Uterus (tissue), 4 donors: ENCODE results near the gene KRTAP17-1. TPM values are rescaled to one million over a fixed set of nuclear protein-coding genes. Genes with fewer than 3 reads are reported as not detected.

Experiments
- DNase-seq, 2 donors: peaks; one replicate each; pipeline ENCODE4 v3.0.0-alpha.2; 2019 to 2020
- H3K27ac ChIP-seq, 2 donors: fragments of 200-600 bp; sonication (generic); 1 replicate in 1 of 2; 2 replicates in 1 of 2; pipeline ENCODE4 v1.5.1; 2016 to 2018
- H3K27me3 ChIP-seq, 2 donors: fragments of 200-600 bp; sonication (generic); one replicate each; pipeline ENCODE4 v1.5.1; 2018 to 2019; ENCODE audit warnings: control low read depth in 1 of 2
- H3K36me3 ChIP-seq, 2 donors: fragments of 200-600 bp; sonication (generic); one replicate each; pipeline ENCODE4 v1.5.1; 2019; ENCODE audit warnings: control low read depth in 1 of 2
- H3K4me1 ChIP-seq, 2 donors: fragments of 200-600 bp; sonication (generic); one replicate each; pipeline ENCODE4 v1.5.1; 2018 to 2019; ENCODE audit warnings: control low read depth in 1 of 2
- H3K4me3 ChIP-seq, 2 donors: fragments of 200-600 bp; sonication (generic); 1 replicate in 1 of 2; 2 replicates in 1 of 2; pipeline ENCODE4 v1.5.1; 2018 to 2019; ENCODE audit warnings: mild to moderate bottlenecking in 1 of 2
- H3K9me3 ChIP-seq, 2 donors: fragments of 200-600 bp; sonication (generic); one replicate each; pipeline ENCODE4 v1.5.1; 2019; ENCODE audit warnings: control low read depth in 1 of 2
- POLR2A ChIP-seq, 2 donors: fragments of 450-650 bp; IDR thresholded peaks; one replicate each; pipeline ENCODE4 v1.6.1; 2016; ENCODE audit warnings: antibody characterized with exemption in 2 of 2, mild to moderate bottlenecking in 1 of 2, moderate library complexity in 1 of 2
- intact Hi-C: fragments of 100-400 bp; cut with DNase I; formaldehyde crosslinking; loops from one replicate; pipeline ENCODE4 v1.15.1; 2023; ENCODE audit warnings: low total_unique reads
- small RNA-seq: library from RNA; depleted of rRNA; stranded (forward); fragments of <200 nt; gene quantifications from one replicate; pipeline ENCODE3, GENCODE V24; 2016
- total RNA-seq, 4 donors: library from RNA; depleted of rRNA in 3 of 4; stranded (reverse); fragments of >200 nt in 3 of 4; gene quantifications; one replicate each; pipeline versions ENCODE4 v1.1.0 to v1.2.4, GENCODE V29; 2014 to 2023
- TF ChIP-seq, protein P1 (sequence below), 4 experiments: fragments of 200-600 bp in 2 of 4; fragments of 450-650 bp in 2 of 4; sonication (generic) in 2 of 4; IDR thresholded peaks; one replicate each; pipeline ENCODE4 v1.5.1; 2016 to 2019; ENCODE audit warnings: antibody characterized with exemption in 4 of 4, mild to moderate bottlenecking in 2 of 4, moderate library complexity in 1 of 4
- donor health status: DM: yes; HTN: yes; CAD: no.

The KRTAP17-1 gene
- total RNA-seq, 4 donors from 2014 or later, result not detected

DNA sequence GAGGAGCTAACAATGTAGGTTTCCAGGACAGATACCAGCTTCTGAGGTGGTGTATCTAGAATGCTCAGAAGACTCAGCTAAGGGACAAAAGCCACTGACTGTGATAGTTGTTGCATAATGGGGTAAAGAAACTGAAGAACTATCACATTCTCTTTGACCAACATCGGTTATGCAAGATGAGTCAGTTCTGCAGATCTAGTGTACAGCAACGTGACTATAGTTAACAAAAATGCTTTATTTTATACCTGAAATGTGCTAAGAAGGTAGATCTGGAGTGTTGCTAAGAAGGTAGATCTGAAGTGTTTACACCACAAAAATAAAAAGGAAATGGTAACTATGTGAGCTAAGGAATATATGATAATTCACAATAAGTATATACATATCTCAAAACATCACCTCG is 47.8 kb downstream of the KRTAP17-1 start:
- no peak overlapping the region for H3K4me3 ChIP-seq
- H3K36me3 ChIP-seq, result no peaks in the 10 kb centered on the region
- intact Hi-C loops, result no loop called here
- H3K27ac ChIP-seq, result no peak overlapping the region
- no peak for TF ChIP-seq POLR2A (IDR thresholded peaks at IDR 0.05)
- TF ChIP-seq, protein P1, sequence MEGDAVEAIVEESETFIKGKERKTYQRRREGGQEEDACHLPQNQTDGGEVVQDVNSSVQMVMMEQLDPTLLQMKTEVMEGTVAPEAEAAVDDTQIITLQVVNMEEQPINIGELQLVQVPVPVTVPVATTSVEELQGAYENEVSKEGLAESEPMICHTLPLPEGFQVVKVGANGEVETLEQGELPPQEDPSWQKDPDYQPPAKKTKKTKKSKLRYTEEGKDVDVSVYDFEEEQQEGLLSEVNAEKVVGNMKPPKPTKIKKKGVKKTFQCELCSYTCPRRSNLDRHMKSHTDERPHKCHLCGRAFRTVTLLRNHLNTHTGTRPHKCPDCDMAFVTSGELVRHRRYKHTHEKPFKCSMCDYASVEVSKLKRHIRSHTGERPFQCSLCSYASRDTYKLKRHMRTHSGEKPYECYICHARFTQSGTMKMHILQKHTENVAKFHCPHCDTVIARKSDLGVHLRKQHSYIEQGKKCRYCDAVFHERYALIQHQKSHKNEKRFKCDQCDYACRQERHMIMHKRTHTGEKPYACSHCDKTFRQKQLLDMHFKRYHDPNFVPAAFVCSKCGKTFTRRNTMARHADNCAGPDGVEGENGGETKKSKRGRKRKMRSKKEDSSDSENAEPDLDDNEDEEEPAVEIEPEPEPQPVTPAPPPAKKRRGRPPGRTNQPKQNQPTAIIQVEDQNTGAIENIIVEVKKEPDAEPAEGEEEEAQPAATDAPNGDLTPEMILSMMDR (IDR thresholded peaks at IDR 0.05), result no peak
- no peak for DNase-seq
- H3K27me3 ChIP-seq, result no peaks in the 10 kb centered on the region
- H3K9me3 ChIP-seq, result no peaks in the 10 kb centered on the region
- H3K4me1 ChIP-seq, result no peaks in the 10 kb centered on the region

GRCh38 chr17:41265078-41265477 is 50.4 kb downstream of the KRTAP17-1 start, which contains the start of gene KRTAP9-6:
Gene KRTAP9-6 (plus strand): TSS chr17:41265378. CDS start chr17:41265378, 0 bp downstream.
- H3K27me3 ChIP-seq, result no peaks in the 10 kb centered on the region
- no peaks in the 10 kb centered on the region for H3K9me3 ChIP-seq
- no peak within 1 kb of the TSS for H3K27ac ChIP-seq
- intact Hi-C loops, result no loop called here
- DNase-seq, result no peak
- TF ChIP-seq, protein P1 (IDR thresholded peaks at IDR 0.05), result no peak
- no peak for TF ChIP-seq POLR2A (IDR thresholded peaks at IDR 0.05)
- no peaks in the 10 kb centered on the region for H3K4me1 ChIP-seq
- no peak within 1 kb of the TSS for H3K4me3 ChIP-seq
- no peaks in the 10 kb centered on the region for H3K36me3 ChIP-seq

Small RNA genes lying within 50 kb of the gene (small RNA-seq; reads per million reads assigned to genes)
- gene KRTAP9-10P, result not detected

Other genes with a start within 250 kb of the KRTAP17-1 start
- not detected for gene KRTAP2-4, start 249.8 kb downstream of the KRTAP17-1 start, total RNA-seq
- not detected for gene KRTAP4-7, start 231.6 kb downstream of the KRTAP17-1 start, total RNA-seq
- gene KRTAP4-8, start 217.6 kb downstream of the KRTAP17-1 start, total RNA-seq, result not detected
- gene KRTAP4-16, start 213.5 kb downstream of the KRTAP17-1 start, total RNA-seq, result not detected
- not detected for gene KRTAP4-9, start 210.3 kb downstream of the KRTAP17-1 start, total RNA-seq
- gene KRTAP4-11, start 197.3 kb downstream of the KRTAP17-1 start, total RNA-seq, result not detected
- gene KRTAP4-12, start 191.5 kb downstream of the KRTAP17-1 start, total RNA-seq, result not detected
- gene KRTAP4-6, start 175.2 kb downstream of the KRTAP17-1 start, total RNA-seq, result not detected
- not detected for gene KRTAP4-5, start 165.9 kb downstream of the KRTAP17-1 start, total RNA-seq
- gene KRTAP4-4, start 155.0 kb downstream of the KRTAP17-1 start, total RNA-seq, result not detected
- gene KRTAP4-3, start 147.5 kb downstream of the KRTAP17-1 start, total RNA-seq, result not detected
- not detected for gene KRTAP4-2, start 137.5 kb downstream of the KRTAP17-1 start, total RNA-seq
- not detected for gene KRTAP4-1, start 130.8 kb downstream of the KRTAP17-1 start, total RNA-seq
- gene KRTAP9-1, start 125.8 kb downstream of the KRTAP17-1 start, total RNA-seq, result not detected
- gene KRTAP9-2, start 89.1 kb downstream of the KRTAP17-1 start, total RNA-seq, result not detected
- not detected for gene KRTAP9-3, start 83.3 kb downstream of the KRTAP17-1 start, total RNA-seq
- gene KRTAP9-8, start 77.7 kb downstream of the KRTAP17-1 start, total RNA-seq, result not detected
- not detected for gene KRTAP9-4, start 66.0 kb downstream of the KRTAP17-1 start, total RNA-seq
- gene KRTAP9-9, start 60.3 kb downstream of the KRTAP17-1 start, total RNA-seq, result not detected
- not detected for gene KRTAP9-6, start 50.3 kb downstream of the KRTAP17-1 start, total RNA-seq
- not detected for gene KRTAP9-7, start 40.0 kb downstream of the KRTAP17-1 start, total RNA-seq
- gene KRTAP29-1, start 12.9 kb downstream of the KRTAP17-1 start, total RNA-seq, result not detected
- not detected for gene KRTAP16-1, start 6.4 kb downstream of the KRTAP17-1 start, total RNA-seq
- gene KRT33A, start 35.1 kb upstream of the KRTAP17-1 start, total RNA-seq, result not detected
- gene KRT33B, start 54.1 kb upstream of the KRTAP17-1 start, total RNA-seq, result not detected
- gene KRT34, start 66.6 kb upstream of the KRTAP17-1 start, total RNA-seq, result under 1 TPM in 1 of 4 donors, not detected in 3; 0.28 TPM
- not detected for gene KRT31, start 81.9 kb upstream of the KRTAP17-1 start, total RNA-seq
- not detected for gene KRT37, start 108.9 kb upstream of the KRTAP17-1 start, total RNA-seq
- not detected for gene KRT38, start 125.3 kb upstream of the KRTAP17-1 start, total RNA-seq
- not detected for gene KRT32, start 151.7 kb upstream of the KRTAP17-1 start, total RNA-seq
- gene KRT35, start 165.4 kb upstream of the KRTAP17-1 start, total RNA-seq, result not detected
- gene KRT36, start 174.2 kb upstream of the KRTAP17-1 start, total RNA-seq, result not detected
- 1 to 10 TPM; 1.5 to 6.4 (median 3.0) TPM for gene KRT13, start 189.9 kb upstream of the KRTAP17-1 start, total RNA-seq
- 10 to 100 TPM in 1 of 4 donors, 1 to 10 TPM in 1, under 1 TPM in 1, not detected in 1; 0.41 to 11.5 (median 1.6) TPM for gene KRT15, start 203.2 kb upstream of the KRTAP17-1 start, total RNA-seq
- 100 to 1,000 TPM in 2 of 4 donors, 10 to 100 TPM in 1, under 1 TPM in 1; 0.88 to 120 (median 77.2) TPM for gene KRT19, start 212.6 kb upstream of the KRTAP17-1 start, total RNA-seq